ENCODE data around the gene RAPGEF4. TPM values are rescaled to one million over a fixed set of nuclear protein-coding genes. Genes with fewer than 3 reads are reported as not detected.

The RAPGEF4 gene
- total and polyA plus RNA-seq, 9 of the 15 experiments (the other 6 are each of a cell fraction or from before 2014, with no cell fraction given), result 0.04 to 0.33 (median 0.13) TPM; not detected in 6

GRCh38 chr2:173090973-173091660 is 355.5 kb downstream of the RAPGEF4 start:
- Histone ChIP-seq H3K79me2 (ENCODE audit: control insufficient read depth, insufficient read depth, low read length) (peaks cover 78% of the 10 kb centered on the region), H3K4me1 (replicated peaks in 1 of 2; ENCODE audit: control insufficient read depth in 2 of 2, insufficient read depth in 2 of 2, low read length in 2 of 2) (peaks cover 10 to 32% of the 10 kb centered on the region in 2 experiments; a peak in 4 of 5 replicates), H2AFZ (ENCODE audit: low read depth, low read length) (peak overlapping the region; percentile 94), H4K20me1 (replicated peaks; ENCODE audit: control insufficient read depth, insufficient read depth, low read length) (no peaks in the 10 kb centered on the region), H3K9me1 (ENCODE audit: control insufficient read depth, insufficient read depth, low read length) (no peaks in the 10 kb centered on the region), H3K9me3 (replicated peaks; ENCODE audit: control insufficient read depth, insufficient read depth, low read depth, low read length) (no peaks in the 10 kb centered on the region), H3K9ac (ENCODE audit: insufficient read depth in 1 of 2, low read depth in 2 of 2, low read length in 2 of 2) (peak overlapping the region; percentile 71 to 73; a peak in 3 of 4 replicates), H3K4me3 (peak overlapping the region; percentile 18), H3K27me3 (ENCODE audit: control insufficient read depth in 2 of 2, insufficient read depth in 2 of 2, low read length in 2 of 2) (no peaks in the 10 kb centered on the region), H3K27ac (ENCODE audit: extremely low read depth, low read depth, low read length) (peak overlapping the region; percentile 92), H3K36me3 (ENCODE audit: control insufficient read depth, insufficient read depth, low read length) (peaks cover 45% of the 10 kb centered on the region), H3K4me2 (ENCODE audit: insufficient read depth, low read length) (peak overlapping the region; percentile 87)
- WGBS (ENCODE audit: insufficient coverage, low coverage, missing lambda C conversion rate), result 4% methylated on average over 10 of the region's 10 CpGs
- peak; percentile 39 to 75 (median 57) for DNase-seq (ENCODE audit: extremely low read depth in 1 of 4, low spot score in 3 of 4)
- POLR2A ChIA-PET, result interaction anchor here (0.6 to 4.9 kb wide), 14 partner anchors 8 to 313 kb away, joined by 3 to 51 read pairs (median 4); no protein-coding TSS in a partner anchor
- BruUV-seq (replicated peaks), result no TSS peak
- CTCF ChIA-PET (ENCODE audit: low intra/inter-chr PET ratio), result interaction anchor here (1.0 kb wide), 1 partner anchor 119 kb away, joined by 8 read pairs; no protein-coding TSS in a partner anchor
- intact Hi-C loops (cut with micrococcal nuclease) (loop anchor here (1.0 to 2.0 kb wide), 2 partner anchors 119 to 264 kb away; partner anchors contain the start of gene CDCA7), in situ Hi-C loops (cut with MboI) (no loop called here)
- FAIRE-seq, result no peak
- ATAC-seq, result peak; percentile 83
- TF ChIP-seq POLR3A (IDR thresholded peaks at IDR 0.05; ENCODE audit: borderline replicate concordance, extremely low read depth, insufficient read depth, insufficient read length), result no peak
- TF ChIP-seq ZNF263 (CRISPR knock-in tag; IDR thresholded peaks at IDR 0.05; ENCODE audit: borderline replicate concordance), result no peak
- no peak for TF ChIP-seq MCM3 (IDR thresholded peaks at IDR 0.05)
- TF ChIP-seq CREB1 (IDR thresholded peaks at IDR 0.05), result no peak
- no peak for TF ChIP-seq CREB1 (CRISPR knock-in tag; IDR thresholded peaks at IDR 0.05)
- TF ChIP-seq HDAC6 (IDR thresholded peaks at IDR 0.05; ENCODE audit: low read depth, low read length), result no peak
- TF ChIP-seq HNRNPK (IDR thresholded peaks at IDR 0.05; ENCODE audit: low read depth, low read length, poor library complexity, severe bottlenecking), result no peak
- TF ChIP-seq NCOA4 (IDR thresholded peaks at IDR 0.05; ENCODE audit: partially characterized antibody), result no peak
- TF ChIP-seq ZNF274 (IDR thresholded peaks at IDR 0.05; ENCODE audit: borderline replicate concordance, low read depth, low read length), result no peak
- TF ChIP-seq SNAPC5 (CRISPR knock-in tag; IDR thresholded peaks at IDR 0.05), result no peak
- no peak for TF ChIP-seq ELF2 (CRISPR knock-in tag; IDR thresholded peaks at IDR 0.05)
- TF ChIP-seq ZBTB49 (CRISPR knock-in tag; IDR thresholded peaks at IDR 0.05; ENCODE audit: borderline replicate concordance), result no peak
- no peak for TF ChIP-seq ZNF512 (tag; IDR thresholded peaks at IDR 0.05)
- TF ChIP-seq TAF9B (IDR thresholded peaks at IDR 0.05; ENCODE audit: partially characterized antibody), result peak; percentile 34
- TF ChIP-seq SREBF2 (CRISPR knock-in tag; IDR thresholded peaks at IDR 0.05), result no peak
- TF ChIP-seq PHB2 (IDR thresholded peaks at IDR 0.05; ENCODE audit: low read depth), result no peak
- TF ChIP-seq FOSL1 (tag; conservative IDR thresholded peaks at IDR 0.05), result peak; percentile 38

All from K562 (cell line).